PC-9 (cell line): ENCODE data around the gene UQCRC1.

Experiments
- CTCF ChIP-seq: fragments of 200-600 bp; sonication (generic); conservative IDR thresholded peaks from 2 replicates; pipeline ENCODE4 v1.6.1; 2017; ENCODE audit warnings: mixed run types, antibody characterized with exemption, mild to moderate bottlenecking, moderate library complexity
- EZH2 ChIP-seq: fragments of 200-600 bp; sonication (generic); IDR thresholded peaks from 2 replicates; pipeline ENCODE4 v1.8.0; 2017; ENCODE audit warnings: antibody characterized with exemption, low read depth

- TF ChIP-seq CTCF (no peak), EZH2 (no peak)
Measured at GRCh38 chr3:48553361-48553760, 56.1 kb downstream of the UQCRC1 start.
